GM12801 (cell line): ENCODE data around the gene HAX1.
A peak's percentile ranks its signal among the peaks of the same experiment; 100 is the strongest.

ENCODE experiments used
- TF ChIP-seq, protein P1 (sequence below): IDR thresholded peaks from one replicate; pipeline ENCODE4 v1.5.1; 2011; ENCODE audit warnings: control low read depth; ENCODE audit not compliant: insufficient read length; ENCODE audit errors: extremely low read depth

The HAX1 gene

DNA sequence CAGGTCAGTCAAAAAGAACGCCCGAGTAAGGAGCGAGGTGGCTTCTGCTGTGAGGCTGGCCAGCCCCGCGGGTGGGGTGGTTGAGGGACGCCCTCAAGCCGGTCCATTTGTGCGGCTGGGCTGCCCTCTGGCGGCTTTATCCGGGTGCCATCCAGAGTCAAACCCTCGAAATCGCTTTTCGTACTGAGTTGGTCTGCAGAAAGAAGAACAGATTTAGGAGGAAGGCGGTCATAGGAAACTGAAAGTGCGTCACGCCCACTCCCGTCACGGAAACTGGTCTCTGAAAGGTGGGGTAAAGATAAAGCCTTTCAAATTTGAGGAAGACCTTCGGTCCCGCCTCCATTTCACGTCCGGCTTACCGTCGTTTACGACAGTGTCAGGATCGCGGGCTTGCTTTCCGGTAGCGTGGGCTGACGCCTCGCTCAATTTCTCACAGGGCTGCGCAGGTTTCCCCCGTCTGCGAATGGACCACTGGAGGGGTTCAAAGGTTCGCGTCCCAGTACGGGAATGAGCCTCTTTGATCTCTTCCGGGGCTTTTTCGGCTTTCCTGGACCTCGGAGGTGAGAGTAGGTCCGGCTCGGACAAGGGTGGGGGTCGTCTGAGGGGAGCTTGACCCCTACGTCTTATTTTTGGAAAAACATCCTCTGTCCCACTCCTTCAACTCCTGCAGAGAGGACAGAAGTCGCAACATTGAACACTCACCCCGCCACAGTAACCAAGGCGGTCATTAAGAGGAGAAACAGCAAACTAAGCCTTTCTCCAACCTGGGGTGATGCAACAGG, at the start of gene HAX1:
Gene HAX1, plus strand, starts transcription at position 413 of the 782 bp plus-strand sequence. Its CDS starts 95 bp downstream, at position 508.
- TF ChIP-seq, protein P1, sequence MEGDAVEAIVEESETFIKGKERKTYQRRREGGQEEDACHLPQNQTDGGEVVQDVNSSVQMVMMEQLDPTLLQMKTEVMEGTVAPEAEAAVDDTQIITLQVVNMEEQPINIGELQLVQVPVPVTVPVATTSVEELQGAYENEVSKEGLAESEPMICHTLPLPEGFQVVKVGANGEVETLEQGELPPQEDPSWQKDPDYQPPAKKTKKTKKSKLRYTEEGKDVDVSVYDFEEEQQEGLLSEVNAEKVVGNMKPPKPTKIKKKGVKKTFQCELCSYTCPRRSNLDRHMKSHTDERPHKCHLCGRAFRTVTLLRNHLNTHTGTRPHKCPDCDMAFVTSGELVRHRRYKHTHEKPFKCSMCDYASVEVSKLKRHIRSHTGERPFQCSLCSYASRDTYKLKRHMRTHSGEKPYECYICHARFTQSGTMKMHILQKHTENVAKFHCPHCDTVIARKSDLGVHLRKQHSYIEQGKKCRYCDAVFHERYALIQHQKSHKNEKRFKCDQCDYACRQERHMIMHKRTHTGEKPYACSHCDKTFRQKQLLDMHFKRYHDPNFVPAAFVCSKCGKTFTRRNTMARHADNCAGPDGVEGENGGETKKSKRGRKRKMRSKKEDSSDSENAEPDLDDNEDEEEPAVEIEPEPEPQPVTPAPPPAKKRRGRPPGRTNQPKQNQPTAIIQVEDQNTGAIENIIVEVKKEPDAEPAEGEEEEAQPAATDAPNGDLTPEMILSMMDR: peak; percentile 26

DNA sequence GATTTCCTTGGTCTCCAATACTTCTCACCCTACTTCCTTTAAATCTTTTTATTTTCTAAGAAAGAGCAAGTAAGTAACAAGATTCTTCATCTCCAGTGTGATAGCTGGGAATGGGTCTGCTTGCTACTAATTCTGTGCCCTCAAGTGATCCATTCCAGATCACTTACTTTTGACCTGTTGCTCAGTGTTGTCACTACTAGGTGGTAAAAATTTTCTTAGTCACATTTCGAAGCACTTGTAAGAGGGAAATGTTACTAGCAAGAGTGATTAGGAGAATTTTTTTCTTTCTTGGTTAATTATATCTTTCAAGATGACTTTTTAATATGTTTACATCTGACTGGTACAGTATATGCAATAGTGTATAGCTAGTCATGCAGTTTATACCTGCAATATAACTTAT, 49.5 kb upstream of the HAX1 start:
- TF ChIP-seq, protein P1: no peak

DNA sequence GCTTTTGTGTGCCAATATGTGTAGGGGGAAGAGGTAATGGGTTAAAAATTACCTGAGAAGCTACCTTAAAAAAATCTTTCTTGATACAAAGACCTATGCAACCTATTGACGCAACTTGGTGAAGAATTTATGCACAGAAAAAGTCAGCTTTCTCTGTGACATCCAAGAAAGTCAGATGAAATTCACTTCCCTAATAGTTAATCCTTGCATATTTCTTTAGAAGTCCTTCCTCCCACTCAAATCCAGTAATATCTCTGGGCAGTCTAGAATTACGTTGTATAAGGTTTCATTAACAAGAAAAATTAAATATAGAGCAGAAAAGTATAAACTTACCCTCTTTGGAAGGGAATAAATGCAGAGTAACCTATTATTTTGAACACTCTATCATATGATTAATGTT, 48.8 kb upstream of the HAX1 start:
- TF ChIP-seq, protein P1: no peak

DNA sequence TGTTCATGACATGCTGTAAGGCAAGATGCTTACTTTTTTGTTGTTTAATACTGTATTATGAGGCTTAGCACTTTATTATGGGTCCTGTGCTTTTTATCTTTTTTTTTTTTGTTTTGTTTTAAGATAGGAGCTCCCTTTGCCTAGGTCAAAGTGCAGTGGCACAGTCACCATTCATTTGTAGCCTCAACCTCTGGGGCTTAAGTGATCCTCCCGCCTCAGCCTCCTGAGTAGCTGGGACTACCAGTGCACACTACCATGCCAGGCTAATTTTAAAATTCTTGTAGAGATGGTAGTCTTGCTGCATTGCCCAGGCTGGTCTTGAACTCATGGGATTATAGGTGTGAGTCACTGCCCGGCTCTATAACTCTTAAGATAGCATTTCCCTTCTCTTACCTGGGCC, 47.1 kb upstream of the HAX1 start:
- TF ChIP-seq, protein P1: no peak

DNA sequence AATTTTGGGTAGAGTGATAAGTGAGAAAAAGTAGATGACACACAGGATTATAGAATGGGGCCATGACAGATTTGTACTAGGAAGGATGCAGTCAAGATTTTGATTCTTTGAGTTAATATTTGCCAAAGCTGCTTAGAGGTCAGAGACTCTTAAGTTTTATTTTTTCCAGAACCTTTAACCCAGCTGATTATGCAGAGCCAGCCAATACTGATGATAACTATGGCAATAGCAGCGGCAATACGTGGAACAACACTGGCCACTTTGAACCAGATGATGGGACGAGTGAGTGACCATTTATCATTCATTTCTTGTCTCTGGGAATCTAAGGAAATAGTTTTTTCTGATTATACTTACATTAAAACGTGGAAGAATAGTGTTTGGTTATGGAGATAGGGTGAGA, 35.6 kb upstream of the HAX1 start:
- TF ChIP-seq, protein P1: no peak

DNA sequence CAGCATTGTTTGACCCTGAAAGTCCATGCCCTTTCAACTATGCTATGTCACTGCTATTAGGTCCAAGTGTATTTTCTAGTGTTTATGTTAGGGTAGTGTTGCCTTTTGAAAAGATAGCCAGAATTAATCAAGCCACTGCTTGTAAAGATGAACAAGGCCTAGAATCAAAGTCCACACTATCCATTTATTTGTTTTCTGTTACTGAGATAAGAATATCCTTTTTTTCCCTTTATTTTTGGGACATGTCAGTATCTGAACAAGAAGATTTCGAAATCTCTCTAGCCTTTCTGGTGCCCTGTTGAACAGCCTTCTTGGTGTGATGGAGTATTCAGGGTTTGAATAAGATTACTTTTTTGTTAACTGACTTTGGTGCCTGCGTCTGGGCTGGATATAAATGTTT, 35.0 kb upstream of the HAX1 start:
- TF ChIP-seq, protein P1: no peak

DNA sequence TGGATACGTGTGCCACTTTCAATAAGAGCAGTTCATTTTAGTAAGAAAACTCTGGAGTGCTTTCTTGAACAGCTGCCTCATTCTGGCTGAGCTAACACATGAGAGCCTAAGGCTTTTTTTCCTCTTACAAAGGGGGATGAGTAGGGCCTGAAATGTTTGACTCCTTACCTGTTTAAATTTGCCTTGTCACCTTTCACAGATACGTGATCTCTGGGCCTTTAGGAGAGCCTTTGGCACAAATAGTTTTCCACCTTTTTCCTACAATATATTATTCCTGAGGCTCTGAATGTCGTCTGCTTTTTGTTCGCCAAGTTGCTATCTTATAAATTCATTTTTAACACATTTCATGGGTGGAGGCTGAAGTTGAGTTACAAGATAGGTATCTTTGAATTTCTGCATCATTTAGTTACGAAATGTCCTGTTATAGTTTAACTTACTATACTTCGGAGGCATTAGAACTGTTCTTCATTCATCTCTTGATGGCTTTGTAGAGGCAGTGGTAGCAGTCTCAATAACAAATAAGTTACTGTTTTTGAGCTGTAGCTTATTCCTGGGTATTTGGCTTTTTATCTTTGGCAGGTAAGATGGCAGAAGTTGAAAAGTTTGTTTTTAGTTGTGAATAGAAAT, 34.4 kb upstream of the HAX1 start:
- TF ChIP-seq, protein P1: no peak
